SK-N-SH (cell line): ENCODE data around the gene ASH1L. TPM values are rescaled to one million over a fixed set of nuclear protein-coding genes. Genes with fewer than 3 reads are reported as not detected.

Experiments
- CTCF ChIA-PET: fragments of 300-600, 350-600 bp; formaldehyde crosslinking; extraction: SDS; loops from one replicate; lab custom pipeline; 2021; lab: Yijun Ruan, JAX
- POLR2A ChIA-PET: fragments of 350-600 bp; sonication (Branson Sonifier 250); formaldehyde crosslinking; extraction: SDS; loops from one replicate; lab custom pipeline; 2020; ENCODE audit warnings: antibody characterized with exemption, inconsistent platforms; lab: Yijun Ruan, JAX
- DNase-seq: peaks from one replicate; pipeline ENCODE4 v3.0.0; 2012
- H2AFZ ChIP-seq: fragments of 200-600 bp; sonication (generic); 2 replicates; pipeline ENCODE4 v1.8.1; 2016; ENCODE audit warnings: antibody characterized with exemption, mild to moderate bottlenecking, low read depth
- H3F3A ChIP-seq: fragments of 200-600 bp; sonication (generic); replicated peaks from 2 replicates; pipeline ENCODE3; 2016; ENCODE audit warnings: antibody characterized with exemption, mild to moderate bottlenecking; ENCODE audit not compliant: insufficient read depth
- H3K27ac ChIP-seq, 2 experiments: fragments of 200-500 bp in 1 of 2; fragments of 200-600 bp in 1 of 2; sonication (Bioruptor generic) in 1 of 2; sonication (generic), shearing (Covaris generic) in 1 of 2; 2 replicates each; pipeline versions ENCODE4 v1.5.1 to v1.6.1; 2014 to 2016; ENCODE audit warnings: low read depth in 2 of 2, inconsistent platforms in 1 of 2, low read length in 1 of 2, mild to moderate bottlenecking in 1 of 2, mixed read lengths in 1 of 2
- H3K27me3 ChIP-seq: fragments of 200-600 bp; sonication (generic), shearing (Covaris generic); 2 replicates; pipeline ENCODE4 v1.6.1; 2016; ENCODE audit warnings: mixed run types; ENCODE audit not compliant: insufficient read depth
- H3K36me3 ChIP-seq, 2 experiments: fragments of 200-500 bp in 1 of 2; fragments of 200-600 bp in 1 of 2; sonication (Bioruptor generic) in 1 of 2; sonication (generic) in 1 of 2; replicated peaks in 1 of 2; 2 replicates each; pipeline versions ENCODE3 to v1.5.1; 2014 to 2016; ENCODE audit warnings: low read length in 1 of 2, mild to moderate bottlenecking in 1 of 2; ENCODE audit not compliant: insufficient read depth in 2 of 2, control insufficient read depth in 1 of 2
- H3K4me1 ChIP-seq, 2 experiments: fragments of 200-500 bp in 1 of 2; fragments of 200-600 bp in 1 of 2; sonication (Bioruptor generic) in 1 of 2; sonication (generic), shearing (Covaris generic) in 1 of 2; 2 replicates each; pipeline versions ENCODE4 v1.5.1 to v1.6.1; 2014 to 2016; ENCODE audit warnings: low read depth in 1 of 2, low read length in 1 of 2, mixed run types in 1 of 2; ENCODE audit not compliant: insufficient read depth in 2 of 2, control insufficient read depth in 1 of 2
- H3K4me2 ChIP-seq: fragments of 200-600 bp; sonication (generic), shearing (Covaris generic); 2 replicates; pipeline ENCODE4 v1.6.1; 2017; ENCODE audit warnings: mixed run types
- H3K4me3 ChIP-seq, 2 experiments: fragments of 200-500 bp in 1 of 2; fragments of 200-600 bp in 1 of 2; sonication (Bioruptor generic) in 1 of 2; sonication (generic), shearing (Covaris generic) in 1 of 2; 2 replicates each; pipeline versions ENCODE4 v1.5.1 to v1.8.1; 2014 to 2016; ENCODE audit warnings: low read depth in 2 of 2, inconsistent platforms in 1 of 2, low read length in 1 of 2, mild to moderate bottlenecking in 1 of 2, mixed read lengths in 1 of 2, moderate library complexity in 1 of 2
- H3K79me2 ChIP-seq: fragments of 200-600 bp; sonication (generic); 2 replicates; pipeline ENCODE4 v1.8.1; 2017; ENCODE audit warnings: mild to moderate bottlenecking; ENCODE audit not compliant: insufficient read depth
- H3K9ac ChIP-seq: fragments of 200-600 bp; sonication (generic); 2 replicates; pipeline ENCODE4 v1.6.1; 2017; ENCODE audit warnings: mixed run types
- H3K9me2 ChIP-seq: fragments of 200-600 bp; sonication (generic); 2 replicates; pipeline ENCODE4 v1.6.1; 2017; ENCODE audit warnings: mixed run types
- H3K9me3 ChIP-seq: fragments of 200-600 bp; sonication (generic); 2 replicates; pipeline ENCODE4 v1.6.1; 2017; ENCODE audit warnings: mixed run types, mild to moderate bottlenecking, moderate library complexity
- H4K20me1 ChIP-seq: fragments of 200-600 bp; sonication (generic); 2 replicates; pipeline ENCODE4 v1.6.1; 2017; ENCODE audit warnings: mild to moderate bottlenecking, mixed run types; ENCODE audit not compliant: insufficient read depth
- CHD2 ChIP-seq: fragments of 150-350 bp; IDR thresholded peaks from 2 replicates; pipeline ENCODE4 v1.6.1; 2018; ENCODE audit warnings: low read length; ENCODE audit not compliant: partially characterized antibody
- CTCF ChIP-seq: fragments of 200-600 bp; sonication (generic); IDR thresholded peaks from 2 replicates; pipeline ENCODE4 v1.6.1; 2017; ENCODE audit warnings: antibody characterized with exemption, mild to moderate bottlenecking, moderate library complexity
- ELF1 ChIP-seq: IDR thresholded peaks from 2 replicates; pipeline ENCODE4 v1.4.0; 2012
- EP300 ChIP-seq, 2 experiments: IDR thresholded peaks; 2 replicates each; pipeline versions ENCODE4 v1.4.0 to v1.6.1; 2012; ENCODE audit warnings: borderline replicate concordance in 1 of 2, low read depth in 1 of 2, low read length in 1 of 2
- EZH2phosphoT487 ChIP-seq: fragments of 200-600 bp; sonication (generic); IDR thresholded peaks from 2 replicates; pipeline ENCODE4 v1.6.1; 2017; ENCODE audit warnings: low read depth, mixed run types, mild to moderate bottlenecking, antibody characterized with exemption, moderate library complexity, borderline replicate concordance
- FOXJ3 ChIP-seq: sonication (generic); formaldehyde crosslinking; IDR thresholded peaks from 2 replicates; pipeline ENCODE4 v1.5.1; 2020; ENCODE audit warnings: mild to moderate bottlenecking, missing genetic modification reagents
- GATA2 ChIP-seq: sonication (generic); formaldehyde crosslinking; IDR thresholded peaks from 2 replicates; pipeline ENCODE4 v1.5.0; 2020; ENCODE audit warnings: mild to moderate bottlenecking, missing genetic modification reagents
- IRF3 ChIP-seq: fragments of 150-350 bp; IDR thresholded peaks from 2 replicates; pipeline ENCODE4 v1.6.1; 2016; ENCODE audit warnings: mild to moderate bottlenecking, low read depth, low read length
- JUND ChIP-seq: IDR thresholded peaks from 2 replicates; pipeline ENCODE4 v1.4.0; 2012
- MAX ChIP-seq: IDR thresholded peaks from 2 replicates; pipeline ENCODE4 v1.4.0; 2012; ENCODE audit warnings: low read depth
- NFIC ChIP-seq: IDR thresholded peaks from 2 replicates; pipeline ENCODE4 v1.4.0; 2012; ENCODE audit warnings: borderline replicate concordance
- RFX5 ChIP-seq: IDR thresholded peaks from 2 replicates; pipeline ENCODE4 v1.6.1; 2012; ENCODE audit warnings: mild to moderate bottlenecking, improper control_type of control experiment, low read length
- TAF1 ChIP-seq: IDR thresholded peaks from 2 replicates; pipeline ENCODE4 v1.6.1; 2012; ENCODE audit warnings: low read depth, mild to moderate bottlenecking, low read length, moderate library complexity, borderline replicate concordance
- TCF12 ChIP-seq: IDR thresholded peaks from 2 replicates; pipeline ENCODE4 v1.4.0; 2012
- USF2 ChIP-seq: fragments of 150-350 bp; IDR thresholded peaks from 2 replicates; pipeline ENCODE4 v1.6.1; 2017; ENCODE audit warnings: antibody characterized with exemption, low read length, low read depth, borderline replicate concordance
- YY1 ChIP-seq: IDR thresholded peaks from 2 replicates; pipeline ENCODE4 v1.4.0; 2012; ENCODE audit warnings: low read depth, mild to moderate bottlenecking
- WGBS: methylation state at CpG from one replicate; pipeline ENCODE4 v1.1.6; 2017; ENCODE audit warnings: low lambda C conversion rate; 5-methylcytosine and 5-hydroxymethylcytosine counted together
- polyA plus RNA-seq, 3 experiments: library from polyadenylated mRNA; depleted of rRNA; stranded (reverse); fragments of >200 nt; gene quantifications; 2 replicates each; pipeline ENCODE4 v1.2.3, GENCODE V29; 2012

Gene ASH1L
- polyA plus RNA-seq, 1 of the 3 experiments (the other 2 are of a cell fraction) = 13.4 TPM

DNA sequence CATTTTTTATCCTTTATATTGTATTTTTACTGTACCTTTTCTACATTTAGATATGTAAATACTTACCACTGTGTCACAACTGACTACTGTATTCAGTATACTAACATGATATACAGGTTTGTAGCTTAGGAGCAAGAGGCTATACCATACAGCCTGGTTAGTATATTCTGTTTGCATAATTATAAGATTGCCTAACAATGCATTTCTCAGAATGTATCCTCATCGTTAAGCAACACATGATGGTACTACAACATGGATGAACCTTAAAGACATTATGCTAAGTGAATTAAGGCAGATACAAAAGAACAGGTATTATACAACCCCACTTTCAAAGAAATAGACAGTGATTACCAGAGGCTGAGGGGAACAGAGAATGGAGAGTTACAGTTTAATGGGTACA is 179.2 kb downstream of the ASH1L start:
- Histone ChIP-seq H2AFZ (no peak overlapping the region), H3K36me3 (peaks cover 7 to 27% of the 10 kb centered on the region in 2 experiments), H4K20me1 (no peaks in the 10 kb centered on the region), H3K27ac (no peak overlapping the region)
- CTCF ChIA-PET = interaction anchor here (0.6 kb wide), 1 partner anchor 34 kb away, joined by 3 read pairs; no protein-coding TSS in a partner anchor
- TF ChIP-seq EZH2phosphoT487 = no peak
- TF ChIP-seq NFIC = no peak
- no peak for TF ChIP-seq TCF12
- no peak for TF ChIP-seq GATA2
- no peak for TF ChIP-seq YY1
- TF ChIP-seq USF2 = no peak
- TF ChIP-seq EP300 (IDR thresholded peaks at IDR 0.05; ENCODE audit: borderline replicate concordance in 1 of 2, low read depth in 1 of 2, low read length in 1 of 2) = no peak
- TF ChIP-seq TAF1 = no peak
- no peak for TF ChIP-seq JUND
- no peak for TF ChIP-seq RFX5
- TF ChIP-seq FOXJ3 (CRISPR knock-in tag) = no peak
- no peak for TF ChIP-seq CHD2
- no peak for TF ChIP-seq ELF1
- no peak for TF ChIP-seq IRF3
- TF ChIP-seq MAX = no peak
- no peak for TF ChIP-seq CTCF
- TF ChIP-seq, all 33 proteins: peak for 0
- 95% methylated on average over 1 of the region's 1 CpG for WGBS
- Histone ChIP-seq H3K4me1 (no peaks in the 10 kb centered on the region), H3K9ac (no peak overlapping the region), H3K79me2 (no peaks in the 10 kb centered on the region), H3K27me3 (no peaks in the 10 kb centered on the region), H3K4me3 (no peak overlapping the region), H3F3A (peaks cover 8% of the 10 kb centered on the region), H3K4me2 (no peak overlapping the region), H3K9me3 (no peaks in the 10 kb centered on the region), H3K9me2 (no peaks in the 10 kb centered on the region)
- POLR2A ChIA-PET = no interaction called here
- no peak for DNase-seq
